Measurements from ENCODE around the gene ZNF816.
"Not testable (repeated sequence)": the region's sequence is repeated elsewhere in the genome, so short reads cannot be mapped to it uniquely, and the experiment has no call there.

ZNF816 gene

DNA sequence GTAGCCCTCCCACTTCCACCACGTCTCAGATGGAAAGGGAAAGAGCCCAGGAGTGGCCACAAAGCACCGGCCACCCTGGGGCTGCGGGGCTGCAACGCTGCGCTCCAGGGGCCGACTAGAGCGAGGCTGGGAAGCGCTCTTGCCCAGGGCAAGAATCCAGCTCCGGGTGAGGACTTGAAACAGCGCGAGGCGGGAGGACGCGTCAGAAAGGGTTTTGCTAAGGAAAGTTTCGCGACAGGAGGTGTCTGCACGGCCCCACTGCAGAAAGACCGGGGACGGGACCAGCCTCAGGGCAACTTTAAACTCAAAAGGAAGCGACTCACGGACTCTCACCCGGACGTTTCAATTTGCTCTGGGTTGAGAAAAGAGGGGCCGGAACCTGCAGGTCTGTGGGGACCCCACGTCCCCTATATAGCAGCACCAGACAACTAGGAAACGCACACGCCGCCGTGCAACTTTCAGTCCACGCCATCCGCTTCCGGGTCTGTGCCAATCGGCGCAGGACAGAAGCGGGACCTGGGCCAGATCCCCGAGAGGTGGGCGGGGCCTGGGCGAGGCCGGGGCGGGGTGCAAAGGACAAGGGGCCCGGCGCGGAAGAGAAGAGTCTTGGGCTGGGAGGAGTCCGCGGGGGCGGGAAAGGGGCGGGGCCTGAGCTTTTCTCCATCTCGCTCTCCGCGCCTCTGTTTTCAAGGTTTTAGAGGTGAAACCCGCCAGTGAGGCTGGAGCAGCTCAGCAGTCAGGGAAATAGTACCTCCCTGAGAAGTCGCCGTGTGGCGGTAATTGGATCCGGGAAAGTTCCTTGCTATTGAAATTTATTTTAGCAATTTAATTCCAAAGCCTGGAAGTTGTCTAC is at the start of gene ZNF816:
Gene ZNF816, minus strand, starts transcription at position 488 of the 853 bp plus-strand sequence. CDS start 6,792 bp downstream, outside the sequence.
- peak; percentile 98 for DNase-seq

DNA sequence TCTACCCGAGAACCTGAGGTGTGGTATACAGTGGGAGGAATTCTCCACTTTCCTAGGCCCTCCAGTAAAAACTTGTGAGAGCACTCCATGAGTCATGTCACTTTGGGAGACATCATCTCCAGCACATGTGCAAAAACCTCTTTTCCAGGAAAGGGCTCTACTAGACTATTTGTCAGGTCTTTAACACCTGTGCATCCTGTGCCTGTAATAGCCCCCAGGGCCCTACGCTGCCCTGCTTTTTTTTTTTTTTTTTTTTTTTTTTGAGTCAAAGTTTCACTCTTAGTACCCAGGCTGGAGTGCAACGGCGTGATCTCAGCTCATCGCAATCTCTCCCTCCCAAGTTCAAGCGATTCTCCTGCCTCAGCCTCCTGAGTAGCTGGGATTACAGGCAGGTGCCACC is 49.3 kb upstream of the ZNF816 start:
- no peak for DNase-seq

DNA sequence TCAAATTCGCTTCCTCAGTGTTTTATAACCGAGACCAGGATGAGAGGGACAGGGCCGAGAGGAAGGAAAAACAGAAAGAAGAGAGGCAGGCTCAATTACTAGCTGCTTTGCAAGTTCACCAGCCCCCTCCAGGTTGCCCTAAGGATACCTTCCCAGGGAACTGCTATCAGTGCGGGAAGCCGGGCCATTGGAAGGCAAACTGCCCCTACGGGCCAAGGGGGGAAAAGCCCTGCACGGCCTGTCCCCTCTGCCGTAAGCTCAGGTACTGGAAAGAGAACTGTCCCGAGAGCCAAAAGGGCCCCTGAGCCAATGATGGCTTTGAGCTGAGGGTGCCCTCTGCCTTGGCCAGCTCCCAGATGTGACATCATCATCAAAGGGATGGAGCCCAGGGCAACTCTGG is 47.8 kb upstream of the ZNF816 start:
- DNase-seq = no peak

DNA sequence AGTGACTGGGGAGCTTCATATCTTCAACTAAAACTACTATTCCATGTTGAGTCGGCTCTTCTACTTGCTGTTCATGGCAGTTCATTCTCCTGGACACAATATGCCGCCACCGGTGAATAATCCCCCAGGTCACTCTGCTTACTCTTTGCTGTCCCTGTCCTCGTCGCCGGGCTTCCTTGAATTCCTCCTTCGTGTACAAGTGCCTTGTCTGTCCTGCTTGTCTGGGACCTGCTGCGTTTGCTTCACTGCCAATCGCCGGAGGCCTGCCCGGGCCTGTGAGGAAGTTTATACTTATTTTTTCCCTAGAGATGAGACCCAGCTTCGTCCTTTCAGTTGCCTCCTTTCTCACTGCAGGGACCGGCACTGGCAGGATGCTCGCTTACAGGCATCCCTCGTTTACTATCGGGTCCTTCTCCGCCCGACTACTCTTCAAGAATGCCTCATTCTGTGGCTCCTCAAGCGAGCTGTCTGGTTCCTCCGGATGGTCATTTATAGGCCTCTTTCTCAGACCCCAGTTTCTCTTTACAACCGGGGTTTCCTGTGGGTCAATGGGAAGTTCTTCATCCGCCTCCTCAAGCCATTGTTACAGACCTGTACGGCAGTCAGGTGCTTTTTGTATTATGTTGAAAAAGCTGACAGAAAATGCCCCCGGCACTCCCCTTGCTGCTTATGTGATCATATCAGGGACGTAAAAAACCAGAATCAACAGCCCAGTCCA is 45.5 kb upstream of the ZNF816 start:
- no peak for DNase-seq

DNA sequence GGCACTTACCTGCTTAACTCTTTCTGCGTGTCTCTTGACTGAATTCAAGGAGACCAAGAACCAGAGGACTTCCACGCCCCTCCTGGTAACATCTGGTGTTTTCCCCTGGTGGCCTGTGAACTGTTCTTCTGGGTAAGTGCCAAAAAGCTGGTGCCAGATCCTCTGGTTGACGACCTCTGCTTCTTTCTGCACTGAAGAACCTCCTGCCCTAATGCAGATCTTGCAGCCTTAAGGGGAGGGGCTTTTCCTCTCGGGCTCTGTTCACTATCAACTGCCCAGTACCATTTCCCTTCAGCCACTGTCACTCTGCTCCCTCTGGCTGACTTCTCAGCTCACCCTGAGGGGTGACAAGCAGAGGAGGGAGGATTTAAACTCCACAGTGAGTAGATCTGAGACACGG is 44.9 kb upstream of the ZNF816 start:
- DNase-seq = no peak

DNA sequence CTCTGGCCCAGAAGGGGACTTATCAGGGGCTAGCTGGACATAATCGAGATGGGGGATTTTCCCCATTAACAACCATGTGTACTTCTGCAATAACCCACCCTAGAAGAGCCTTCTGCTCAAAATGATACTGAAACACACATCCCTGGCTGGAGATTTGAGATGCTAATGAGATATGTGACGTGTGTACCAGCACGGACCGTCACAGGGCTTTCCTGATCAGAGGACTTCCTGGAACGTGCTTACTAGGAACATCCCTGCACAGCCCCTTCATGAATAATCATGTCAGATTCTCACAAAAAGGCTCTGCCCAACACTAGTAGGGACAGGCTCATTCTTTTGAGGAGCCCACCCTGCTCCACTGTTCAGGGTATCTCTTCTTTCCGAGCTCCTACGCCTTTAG is 44.5 kb upstream of the ZNF816 start:
- no peak for DNase-seq

DNA sequence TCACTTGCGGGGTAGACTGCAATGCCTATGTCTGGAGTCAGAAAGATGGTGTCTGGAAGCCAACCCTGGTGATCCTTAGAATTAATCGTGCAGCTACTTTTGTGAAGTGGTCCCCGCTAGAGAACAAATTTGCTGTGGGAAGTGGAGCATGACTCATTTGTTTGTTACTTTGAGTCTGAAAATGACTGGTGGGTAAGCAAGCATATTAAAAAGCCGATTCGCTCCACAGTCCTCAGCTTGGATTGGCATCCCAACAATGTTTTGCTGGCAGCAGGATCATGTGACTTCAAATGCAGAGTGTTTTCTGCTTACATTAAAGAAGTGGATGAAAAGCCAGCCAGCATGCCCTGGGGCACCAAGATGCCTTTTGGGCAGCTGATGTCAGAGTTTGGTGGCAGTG is 41.6 kb upstream of the ZNF816 start:
- no peak for DNase-seq

DNA sequence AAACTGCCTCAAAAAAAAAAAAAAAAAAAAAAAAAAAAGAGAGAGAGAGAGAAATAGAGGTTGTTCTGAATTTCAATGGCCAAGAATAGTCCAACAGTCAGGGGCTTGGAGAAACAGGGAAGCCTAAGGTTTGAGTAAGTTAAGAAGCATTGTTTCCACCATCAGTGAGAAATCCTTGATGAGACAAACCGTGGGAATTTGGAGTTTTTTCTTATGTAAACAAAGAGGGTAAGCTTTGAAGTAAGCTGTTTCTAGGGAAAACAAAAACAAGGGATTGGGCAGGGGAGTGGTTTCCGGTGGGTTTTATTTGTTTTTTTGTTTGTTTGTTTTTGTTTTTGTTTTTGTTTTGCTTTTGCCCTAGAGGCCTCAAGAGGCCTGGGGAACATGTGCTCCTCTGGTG is 39.8 kb upstream of the ZNF816 start:
- DNase-seq = no peak

DNA sequence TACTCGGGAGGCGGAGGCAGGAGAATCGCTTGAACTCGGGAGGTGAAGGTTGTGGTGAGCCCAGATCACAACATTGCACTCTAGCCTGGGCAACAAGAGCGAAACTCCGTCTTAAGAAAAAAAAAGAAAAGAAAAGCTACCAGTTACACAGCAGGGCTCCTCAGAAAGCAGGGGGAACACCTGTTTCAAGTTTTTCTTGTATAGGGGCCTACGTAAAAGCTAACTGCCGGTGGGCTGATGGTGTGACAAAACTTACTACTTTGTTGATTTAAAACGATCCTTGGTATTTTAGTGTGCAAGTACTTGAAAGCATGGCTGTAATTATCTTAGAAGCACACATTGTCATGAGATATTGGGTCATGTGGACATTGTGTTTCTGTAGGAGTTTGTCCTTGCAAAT is 35.3 kb upstream of the ZNF816 start:
- DNase-seq = no peak

DNA sequence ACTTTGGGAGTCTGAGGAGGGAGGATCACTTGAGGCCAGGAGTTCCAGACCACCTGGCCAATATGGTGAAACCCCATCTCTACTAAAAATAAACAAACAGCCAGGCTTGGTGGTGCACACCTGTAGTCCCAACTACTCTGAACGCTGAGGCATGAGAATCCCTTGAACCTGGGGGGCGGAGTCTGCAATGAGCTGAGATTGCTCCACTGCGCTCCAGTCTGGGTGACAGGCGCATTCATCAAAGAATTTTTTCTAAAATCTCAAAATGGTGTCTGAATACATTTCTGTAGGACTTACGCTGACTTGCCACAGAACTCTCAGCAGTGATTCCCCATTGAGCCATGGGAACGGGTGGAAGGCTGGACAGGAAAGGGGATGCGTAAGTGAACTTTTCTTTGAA is 33.0 kb upstream of the ZNF816 start:
- DNase-seq = no peak

DNA sequence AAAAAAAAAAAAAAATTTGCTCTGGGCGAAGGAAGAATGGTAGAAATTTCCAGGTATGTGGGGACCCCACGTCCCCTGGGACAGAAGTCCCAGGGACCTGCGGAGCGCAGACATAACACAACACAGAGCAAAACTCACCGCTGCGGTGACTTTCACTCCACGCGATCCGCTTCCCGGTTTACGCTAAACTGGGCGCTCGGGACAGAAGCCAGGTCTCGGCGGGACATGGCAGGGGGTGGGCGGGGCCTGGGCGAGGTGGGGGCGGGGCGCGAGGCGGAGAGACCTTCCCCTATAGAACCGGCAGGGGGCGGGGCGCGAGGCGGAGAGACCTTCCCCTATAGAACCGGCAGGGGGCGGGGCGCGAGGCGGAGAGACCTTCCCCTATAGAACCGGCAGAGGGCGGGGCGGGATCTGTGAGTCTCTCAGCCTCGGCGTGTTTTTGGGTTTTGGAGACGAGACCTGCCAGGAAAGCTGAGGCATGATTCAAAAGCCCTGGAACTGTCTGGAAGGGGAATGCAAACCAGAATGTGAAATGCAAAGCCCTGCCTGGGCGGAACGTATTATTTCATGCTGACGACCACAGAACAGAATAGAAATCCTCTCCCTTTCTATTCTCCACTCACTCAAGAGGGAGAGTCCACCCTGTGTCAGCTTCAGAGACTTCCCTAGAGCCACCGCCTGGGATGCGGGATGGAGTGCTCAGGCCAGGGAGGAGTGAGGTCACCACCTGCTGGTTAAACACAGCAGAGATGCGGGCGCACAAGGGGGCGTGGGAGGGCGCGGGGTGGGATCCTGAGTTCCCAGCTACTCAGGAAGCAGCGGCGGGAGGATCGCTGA is 30.9 kb upstream of the ZNF816 start:
- peak; percentile 78 for DNase-seq

DNA sequence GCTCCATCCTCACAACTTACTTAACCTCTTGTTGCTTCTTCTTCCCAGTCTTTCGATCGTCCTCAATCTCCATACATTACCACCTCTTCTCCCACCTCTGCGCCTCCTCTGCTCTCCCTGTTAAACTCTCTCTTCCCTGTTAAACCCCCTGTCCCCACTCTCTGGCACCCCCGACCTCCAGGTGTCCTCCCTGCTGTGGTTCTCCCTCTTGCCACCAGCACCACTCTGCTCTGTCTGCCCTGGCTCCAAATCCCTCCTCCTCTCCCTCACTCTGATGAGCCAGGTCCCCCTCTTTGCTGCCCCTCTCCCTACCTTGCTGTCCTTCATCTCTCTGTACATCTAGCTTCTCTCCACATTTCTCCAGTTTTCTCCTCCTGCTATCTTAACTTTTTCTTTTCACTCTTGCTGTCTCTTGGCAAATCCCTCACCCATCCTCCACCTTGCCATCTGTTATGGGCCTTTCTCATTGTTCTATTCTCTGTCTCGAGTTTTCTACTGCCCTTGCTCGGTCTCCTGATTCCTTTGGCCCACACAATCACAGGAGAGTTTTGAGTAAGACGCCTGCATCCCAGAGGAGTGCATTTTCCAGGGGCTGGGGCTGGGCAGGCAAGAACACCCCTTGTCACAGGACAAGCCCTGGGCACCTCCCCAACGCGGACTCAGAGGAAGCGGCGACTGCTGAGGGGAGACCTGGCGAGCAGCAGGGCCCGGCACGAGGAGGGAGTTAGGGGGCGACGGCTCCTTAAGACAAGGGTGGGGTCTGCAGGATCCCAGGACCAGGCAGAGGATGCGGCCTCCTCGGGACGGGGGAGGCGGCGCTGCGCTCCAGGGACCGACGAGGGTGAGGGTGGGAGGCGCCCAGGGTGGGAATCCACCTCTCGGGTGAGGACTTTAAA is 29.7 kb upstream of the ZNF816 start:
- no peak for DNase-seq

DNA sequence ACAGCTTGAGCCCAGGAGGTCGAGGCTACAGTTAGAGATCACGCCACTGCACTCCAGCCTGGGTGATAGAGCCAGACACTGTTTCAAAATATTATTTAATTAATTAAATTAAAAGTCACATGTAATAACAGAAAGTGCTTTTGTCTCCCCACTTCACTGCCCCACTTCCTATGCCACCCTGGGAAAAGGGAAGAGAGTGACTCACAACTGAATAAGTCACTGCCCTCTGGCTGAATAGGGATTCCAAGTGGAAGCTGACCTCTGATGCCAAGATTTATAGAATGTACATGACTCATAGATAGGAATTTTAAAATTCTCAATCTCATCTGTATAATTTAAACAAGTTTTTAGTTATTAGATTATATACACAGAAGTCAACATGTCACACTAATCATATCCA is 28.8 kb upstream of the ZNF816 start:
- DNase-seq = no peak

DNA sequence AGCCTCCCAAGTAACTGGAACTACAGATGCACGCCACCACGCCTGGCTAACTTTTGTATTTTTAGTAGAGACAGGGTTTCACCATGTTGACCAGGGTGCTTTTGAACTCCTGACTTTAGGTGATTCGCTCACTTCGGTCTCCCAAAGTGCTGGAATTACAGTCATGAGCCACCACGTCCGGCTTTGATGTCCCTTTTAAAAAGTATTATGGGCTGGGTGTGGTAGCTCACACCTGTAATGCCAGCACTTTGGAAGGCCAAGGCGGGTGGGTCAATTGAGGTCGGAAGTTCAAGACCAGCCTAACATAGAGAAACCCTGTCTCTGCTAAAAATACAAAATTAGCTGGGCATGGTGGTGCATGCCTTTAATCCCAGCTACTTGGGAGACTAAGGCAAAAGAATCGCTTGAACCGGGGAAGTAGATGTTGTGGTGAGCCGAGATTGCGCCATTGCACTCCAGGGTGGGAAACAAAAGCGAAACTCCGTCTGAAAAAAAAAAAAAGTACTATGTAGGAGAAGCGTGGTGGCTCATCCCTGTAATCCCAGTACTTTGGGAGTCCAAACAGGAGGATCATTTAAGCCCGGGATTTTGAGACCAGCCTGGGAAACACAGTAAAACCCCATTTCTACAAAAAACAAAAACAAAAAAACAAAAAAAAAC is 28.2 kb upstream of the ZNF816 start:
- no peak for DNase-seq

DNA sequence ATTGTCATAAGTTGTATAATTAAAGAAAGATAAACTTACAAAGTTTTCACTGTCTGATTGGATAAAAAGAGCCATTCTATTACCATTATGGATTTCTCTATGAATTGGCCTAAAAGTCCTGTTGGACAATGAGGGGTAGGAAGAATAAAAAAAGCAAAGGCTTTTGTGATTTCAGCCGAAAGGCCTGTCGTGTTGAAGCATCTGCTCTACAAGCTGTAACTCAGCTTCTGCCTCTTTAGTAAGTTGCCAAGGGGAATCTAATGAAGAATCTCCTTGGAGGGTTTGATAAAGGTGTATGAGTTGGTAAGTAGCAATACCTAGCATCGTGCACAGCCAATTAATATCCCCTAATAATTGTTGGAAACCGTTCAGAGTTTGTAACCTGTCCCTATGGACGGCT is 25.8 kb upstream of the ZNF816 start:
- no peak for DNase-seq

DNA sequence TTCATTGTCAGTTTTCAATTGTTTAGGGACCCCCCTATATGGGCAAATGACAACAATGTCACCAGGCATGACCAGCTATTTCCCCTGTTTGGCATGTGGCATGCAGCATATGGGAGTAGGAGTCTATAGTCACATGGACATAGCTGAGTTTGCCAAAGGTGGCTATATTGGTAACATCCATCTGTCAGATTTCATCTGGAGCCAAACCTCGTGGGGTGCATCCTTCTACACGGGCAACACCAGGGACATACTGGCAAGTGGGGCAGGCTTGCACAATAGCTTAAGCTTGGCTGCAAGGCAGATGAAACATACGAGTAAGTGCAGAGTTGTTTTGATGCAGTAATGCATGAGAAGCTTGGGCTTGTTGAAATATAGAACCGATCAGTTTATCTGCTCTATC is 24.5 kb upstream of the ZNF816 start:
- no peak for DNase-seq

DNA sequence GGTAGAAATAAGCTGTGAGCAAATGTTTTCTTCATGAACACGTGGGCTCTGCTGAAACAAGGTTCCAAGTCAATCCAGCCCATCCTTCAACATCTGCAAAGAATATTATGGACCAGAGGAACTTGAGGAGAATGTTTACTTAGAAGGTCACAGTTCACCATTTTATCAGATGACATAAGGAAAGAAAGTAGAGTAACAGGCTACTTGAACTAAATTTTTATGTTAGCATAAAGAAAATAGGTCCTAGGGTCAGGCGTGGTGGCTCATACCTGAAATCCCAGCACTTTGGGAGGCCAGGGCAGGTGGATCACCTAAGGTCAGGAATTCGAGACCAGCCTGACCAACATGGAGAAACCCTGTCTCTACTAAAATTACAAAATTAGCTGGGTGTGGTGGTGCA is 20.5 kb upstream of the ZNF816 start:
- not testable (repeated sequence) for DNase-seq

DNA sequence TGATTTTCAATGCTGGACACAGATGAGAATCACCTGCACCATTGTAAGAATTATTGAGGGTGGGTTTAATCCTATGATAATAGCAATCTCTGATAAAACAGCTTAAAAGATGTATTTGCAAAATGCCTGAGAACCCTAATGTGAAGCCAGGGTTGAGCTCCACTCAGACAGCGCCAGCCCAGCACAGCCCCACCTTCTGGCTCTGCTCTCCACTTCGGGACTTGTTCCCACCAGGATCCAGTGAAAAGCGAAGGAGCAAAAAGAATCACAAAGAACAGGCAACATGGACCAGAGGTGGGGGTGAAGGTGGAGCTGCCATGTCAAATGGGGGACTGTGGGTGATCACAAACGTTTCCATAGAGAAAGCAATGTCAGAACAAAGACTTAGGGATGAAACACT is 18.6 kb upstream of the ZNF816 start:
- DNase-seq = no peak

DNA sequence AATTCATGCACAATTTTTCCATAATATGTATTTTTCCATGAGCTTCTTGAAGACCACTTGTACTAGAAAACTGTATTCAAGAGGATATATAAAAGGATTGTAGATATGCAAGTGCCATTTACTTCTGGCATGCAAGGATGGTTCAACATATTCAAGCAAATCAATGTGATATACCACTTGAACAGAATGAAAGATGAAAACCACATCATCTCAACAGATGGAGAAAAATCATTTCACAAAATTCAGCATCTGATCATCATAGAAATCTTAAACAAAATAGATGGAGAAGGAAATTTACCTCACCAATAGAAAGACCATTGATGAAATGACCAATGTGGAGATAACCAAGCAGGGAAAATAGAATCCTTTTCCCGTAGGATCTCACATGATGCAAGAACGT is 5.1 kb upstream of the ZNF816 start:
- no peak for DNase-seq

DNA sequence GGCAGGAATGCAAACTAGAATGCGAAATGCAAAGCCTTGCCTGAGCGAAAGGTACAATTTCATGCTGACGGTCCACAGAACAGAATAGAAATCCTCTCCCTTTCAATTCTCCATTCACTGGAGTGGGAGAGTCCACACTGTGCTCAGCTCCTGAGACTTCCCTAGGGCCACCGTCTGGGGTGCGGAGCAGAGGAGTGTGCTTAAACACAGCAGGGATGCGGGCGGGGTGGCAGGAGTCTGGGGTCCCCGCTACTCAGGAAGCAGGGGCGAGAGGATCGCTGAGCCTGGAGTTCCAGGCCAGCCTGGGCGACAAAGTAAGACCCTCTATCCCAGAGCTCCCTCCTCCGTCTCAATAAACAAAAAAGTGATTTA is 552 bp upstream of the ZNF816 start:
- DNase-seq = no peak

DNA sequence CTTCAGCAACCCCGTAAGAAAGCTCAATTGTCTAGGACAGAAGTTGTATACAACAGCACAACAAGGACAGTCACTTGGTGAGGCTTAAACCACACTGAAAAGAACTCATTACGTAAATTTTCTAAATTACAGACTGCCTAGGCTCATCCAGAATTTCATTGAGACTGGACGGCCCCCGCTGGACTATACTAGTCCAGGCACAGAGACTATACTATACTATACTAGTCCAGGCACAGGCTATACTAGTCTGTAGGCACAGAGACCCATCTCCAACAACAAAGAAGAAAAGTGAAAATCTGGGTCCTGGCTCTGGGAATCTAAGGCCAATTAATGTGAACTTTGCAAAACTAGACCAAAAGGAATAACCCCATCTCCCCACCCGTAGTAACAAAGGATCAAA is 700 bp downstream of the ZNF816 start:
- no peak for DNase-seq

Measured in activated T-cell treated with anti-CD3 and anti-CD28 coated beads for 4 hours (primary cell).